HG02852 (cell line): ENCODE results near the gene CDH4.

ENCODE experiments used
- ATAC-seq: cut with Tn5 transposase; IDR thresholded peaks from one replicate; pipeline ENCODE4 v1.9.1; 2021; ENCODE audit warnings: mild to moderate bottlenecking, moderate library complexity; ENCODE audit not compliant: unreplicated experiment

Gene CDH4

GRCh38 chr20:61636531-61637116, 384.6 kb downstream of the CDH4 start:
- ATAC-seq = no peak

GRCh38 chr20:61638802-61639585, 386.9 kb downstream of the CDH4 start:
- ATAC-seq = no peak

- no peak for ATAC-seq
These were observed 388.2 kb downstream of the CDH4 start for GRCh38 chr20:61640131-61640870.

- ATAC-seq = no peak
These were observed 388.8 kb downstream of the CDH4 start for GRCh38 chr20:61640871-61641245.

- no peak for ATAC-seq
These were observed 391.8 kb downstream of the CDH4 start for GRCh38 chr20:61643656-61644377.

- ATAC-seq = no peak
These were observed 392.5 kb downstream of the CDH4 start for GRCh38 chr20:61644378-61645076.

- ATAC-seq = no peak
These were observed 393.7 kb downstream of the CDH4 start for GRCh38 chr20:61645732-61646131.

- no peak for ATAC-seq
These were observed 394.4 kb downstream of the CDH4 start for GRCh38 chr20:61646453-61646852.

GRCh38 chr20:61646986-61647385, 394.9 kb downstream of the CDH4 start:
- no peak for ATAC-seq

- ATAC-seq = no peak
These were observed 395.6 kb downstream of the CDH4 start for GRCh38 chr20:61647702-61648101.

- no peak for ATAC-seq
These were observed 397.2 kb downstream of the CDH4 start for GRCh38 chr20:61649105-61649859.

- ATAC-seq = no peak
These were observed 397.8 kb downstream of the CDH4 start for GRCh38 chr20:61649860-61650162.

- ATAC-seq = no peak
These were observed 399.1 kb downstream of the CDH4 start for GRCh38 chr20:61650912-61651733.

GRCh38 chr20:61652146-61652545, 400.1 kb downstream of the CDH4 start:
- ATAC-seq = no peak

- ATAC-seq = no peak
These were observed 402.7 kb downstream of the CDH4 start for GRCh38 chr20:61654726-61655125.

GRCh38 chr20:61655591-61655990, 403.5 kb downstream of the CDH4 start:
- ATAC-seq = no peak

- no peak for ATAC-seq
These were observed 404.1 kb downstream of the CDH4 start for GRCh38 chr20:61656198-61656597.

GRCh38 chr20:61657721-61658377, 405.8 kb downstream of the CDH4 start:
- ATAC-seq = no peak

- no peak for ATAC-seq
These were observed 406.5 kb downstream of the CDH4 start for GRCh38 chr20:61658563-61658962.
